Measurements from ENCODE around the gene PER3.

- no peak for TF ChIP-seq EZH2 (IDR thresholded peaks at IDR 0.05; ENCODE audit: borderline replicate concordance, low read length)
- TF ChIP-seq, protein P1, sequence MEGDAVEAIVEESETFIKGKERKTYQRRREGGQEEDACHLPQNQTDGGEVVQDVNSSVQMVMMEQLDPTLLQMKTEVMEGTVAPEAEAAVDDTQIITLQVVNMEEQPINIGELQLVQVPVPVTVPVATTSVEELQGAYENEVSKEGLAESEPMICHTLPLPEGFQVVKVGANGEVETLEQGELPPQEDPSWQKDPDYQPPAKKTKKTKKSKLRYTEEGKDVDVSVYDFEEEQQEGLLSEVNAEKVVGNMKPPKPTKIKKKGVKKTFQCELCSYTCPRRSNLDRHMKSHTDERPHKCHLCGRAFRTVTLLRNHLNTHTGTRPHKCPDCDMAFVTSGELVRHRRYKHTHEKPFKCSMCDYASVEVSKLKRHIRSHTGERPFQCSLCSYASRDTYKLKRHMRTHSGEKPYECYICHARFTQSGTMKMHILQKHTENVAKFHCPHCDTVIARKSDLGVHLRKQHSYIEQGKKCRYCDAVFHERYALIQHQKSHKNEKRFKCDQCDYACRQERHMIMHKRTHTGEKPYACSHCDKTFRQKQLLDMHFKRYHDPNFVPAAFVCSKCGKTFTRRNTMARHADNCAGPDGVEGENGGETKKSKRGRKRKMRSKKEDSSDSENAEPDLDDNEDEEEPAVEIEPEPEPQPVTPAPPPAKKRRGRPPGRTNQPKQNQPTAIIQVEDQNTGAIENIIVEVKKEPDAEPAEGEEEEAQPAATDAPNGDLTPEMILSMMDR (IDR thresholded peaks at IDR 0.05; ENCODE audit: low read length) = no peak
Measured at GRCh38 chr1:7826363-7826762, 42.3 kb downstream of the PER3 start.

Measured in OCI-LY1 (cell line).